HG03108 (cell line): ENCODE data around the gene TMA7B.

ENCODE experiments used
- ATAC-seq: cut with Tn5 transposase; IDR thresholded peaks from one replicate; pipeline ENCODE4 v1.9.1; 2021; ENCODE audit warnings: moderate library complexity; ENCODE audit not compliant: unreplicated experiment

The TMA7B gene

GRCh38 chr22:39959640-39960447 is at the start of gene TMA7B:
TMA7B (plus strand) TSS chr22:39960397; CDS start chr22:39964375, 3,978 bp downstream.
- no peak for ATAC-seq

GRCh38 chr22:39910876-39911613 is 49.2 kb upstream of the TMA7B start:
- no peak for ATAC-seq

GRCh38 chr22:39913321-39913720 is 46.9 kb upstream of the TMA7B start:
- ATAC-seq: no peak

GRCh38 chr22:39913886-39914285 is 46.3 kb upstream of the TMA7B start:
- ATAC-seq: no peak

GRCh38 chr22:39914584-39914983 is 45.6 kb upstream of the TMA7B start:
- no peak for ATAC-seq

GRCh38 chr22:39915295-39915726 is 44.9 kb upstream of the TMA7B start:
- no peak for ATAC-seq

GRCh38 chr22:39916496-39916895 is 43.7 kb upstream of the TMA7B start:
- ATAC-seq: no peak

- no peak for ATAC-seq
These were observed 43.0 kb upstream of the TMA7B start for GRCh38 chr22:39917197-39917643.

- no peak for ATAC-seq
These were observed 42.3 kb upstream of the TMA7B start for GRCh38 chr22:39917776-39918495.

GRCh38 chr22:39920134-39920743 is 40.0 kb upstream of the TMA7B start:
- no peak for ATAC-seq

- ATAC-seq: no peak
These were observed 36.5 kb upstream of the TMA7B start for GRCh38 chr22:39923696-39924095.

- ATAC-seq: no peak
These were observed 35.9 kb upstream of the TMA7B start for GRCh38 chr22:39924286-39924685.

GRCh38 chr22:39925273-39925672 is 34.9 kb upstream of the TMA7B start:
- no peak for ATAC-seq

- no peak for ATAC-seq
These were observed 34.1 kb upstream of the TMA7B start for GRCh38 chr22:39925909-39926679.

- no peak for ATAC-seq
These were observed 33.4 kb upstream of the TMA7B start for GRCh38 chr22:39926753-39927152.

- ATAC-seq: no peak
These were observed 32.7 kb upstream of the TMA7B start for GRCh38 chr22:39927544-39927943.

- no peak for ATAC-seq
These were observed 31.4 kb upstream of the TMA7B start for GRCh38 chr22:39928536-39929520.

- ATAC-seq: no peak
These were observed 28.9 kb upstream of the TMA7B start for GRCh38 chr22:39931251-39931650.

GRCh38 chr22:39932166-39932565 is 28.0 kb upstream of the TMA7B start:
- no peak for ATAC-seq
